Measurements from ENCODE around the gene DERL3. TPM values are rescaled to one million over a fixed set of nuclear protein-coding genes. Genes with fewer than 3 reads are reported as not detected.

Gene DERL3
- total and polyA plus RNA-seq, 12 donors: 0.36 to 4.3 (median 2.6) TPM; not detected in 1

GRCh38 chr22:23878219-23878618 is 39.4 kb upstream of the DERL3 start:
- Histone ChIP-seq H3K4me3 (no peak overlapping the region), H3K27me3 (no peaks in the 10 kb centered on the region), H3K4me1 (replicated peaks in 1 of 2) (no peaks in the 10 kb centered on the region), H3K9me3 (replicated peaks in 1 of 3) (no peaks in the 10 kb centered on the region), H3K36me3 (replicated peaks in 1 of 2) (peaks cover 0 to 4% of the 10 kb centered on the region in 2 donors), H3K27ac (no peak overlapping the region)
- 87 to 94% (median 92%) methylated on average over 7 of the region's 7 CpGs for WGBS, 4 donors
- intact Hi-C loops (cut with DNase I): no loop called here
- no peak for TF ChIP-seq POLR2A (IDR thresholded peaks at IDR 0.05)
- no peak for TF ChIP-seq CTCF (IDR thresholded peaks at IDR 0.05)
- no peak for DNase-seq

- TF ChIP-seq POLR2A (IDR thresholded peaks at IDR 0.05): no peak
- TF ChIP-seq CTCF (IDR thresholded peaks at IDR 0.05): no peak
- WGBS, 4 donors: 88 to 97% (median 95%) methylated on average over 5 to 8 of the region's 8 CpGs
- H3K4me3 ChIP-seq: no peak overlapping the region
- H3K27ac ChIP-seq: no peak overlapping the region
- no peaks in the 10 kb centered on the region for H3K4me1 ChIP-seq (replicated peaks in 1 of 2)
- no peaks in the 10 kb centered on the region for H3K9me3 ChIP-seq (replicated peaks in 1 of 3)
- peaks cover 0 to 4% of the 10 kb centered on the region in 2 donors for H3K36me3 ChIP-seq (replicated peaks in 1 of 2)
- intact Hi-C loops (cut with DNase I): no loop called here
- no peak for DNase-seq
- H3K27me3 ChIP-seq: no peaks in the 10 kb centered on the region
Observed at GRCh38 chr22:23877566-23877965, 38.8 kb upstream of the DERL3 start.

- DNase-seq: no peak
- intact Hi-C loops (cut with DNase I): no loop called here
- WGBS, 4 donors: 86 to 94% (median 88%) methylated on average over 2 of the region's 2 CpGs
Observed at GRCh38 chr22:23875801-23876200, 37.0 kb upstream of the DERL3 start.

GRCh38 chr22:23874871-23875270 is 36.1 kb upstream of the DERL3 start:
- no peaks in the 10 kb centered on the region for H3K4me1 ChIP-seq (replicated peaks in 1 of 2)
- TF ChIP-seq CTCF (IDR thresholded peaks at IDR 0.05) (no peak), POLR2A (IDR thresholded peaks at IDR 0.05) (no peak)
- peaks cover 0 to 9% of the 10 kb centered on the region in 2 donors for H3K36me3 ChIP-seq (replicated peaks in 1 of 2)
- H3K9me3 ChIP-seq (replicated peaks in 1 of 3): no peaks in the 10 kb centered on the region
- WGBS, 4 donors: 88 to 95% (median 91%) methylated on average over 3 to 4 of the region's 4 CpGs
- intact Hi-C loops (cut with DNase I): no loop called here
- no peaks in the 10 kb centered on the region for H3K27me3 ChIP-seq
- H3K4me3 ChIP-seq: no peak overlapping the region
- no peak overlapping the region for H3K27ac ChIP-seq
- no peak for DNase-seq

More at GRCh38 chr22:23875801-23876200, 37.0 kb upstream of the DERL3 start:
- no peaks in the 10 kb centered on the region for H3K9me3 ChIP-seq (replicated peaks in 1 of 3)
- no peaks in the 10 kb centered on the region for H3K4me1 ChIP-seq (replicated peaks in 1 of 2)
- no peak overlapping the region for H3K4me3 ChIP-seq
- H3K36me3 ChIP-seq (replicated peaks in 1 of 2): peaks cover 0 to 4% of the 10 kb centered on the region in 2 donors
- TF ChIP-seq POLR2A (IDR thresholded peaks at IDR 0.05): no peak
- no peak for TF ChIP-seq CTCF (IDR thresholded peaks at IDR 0.05)
- H3K27ac ChIP-seq: no peak overlapping the region
- H3K27me3 ChIP-seq: no peaks in the 10 kb centered on the region

Measured in adrenal gland (tissue), 12 donors.